GM12892 (cell line): ENCODE results near the gene SPTBN1.

ENCODE experiments used
- DNase-seq: peaks from one replicate; pipeline ENCODE4 v3.0.0; 2011; ENCODE audit not compliant: insufficient read length
- FAIRE-seq: peaks from 2 replicates; lab custom pipeline; 2011; peaks lifted over from hg19 to GRCh38; lab: Jason Lieb, UNC
- POLR2A ChIP-seq: IDR thresholded peaks from 2 replicates; pipeline ENCODE4 v1.6.1; 2011; ENCODE audit warnings: low read depth, low read length, control low read depth
- POLR2AphosphoS5 ChIP-seq: IDR thresholded peaks from 2 replicates; pipeline ENCODE4 v1.6.1; 2011; ENCODE audit warnings: low read depth, low read length, control low read depth
- TAF1 ChIP-seq: IDR thresholded peaks from 2 replicates; pipeline ENCODE4 v1.6.1; 2011; ENCODE audit warnings: low read depth, mild to moderate bottlenecking, control low read depth, low read length, borderline replicate concordance

The SPTBN1 gene

GRCh38 chr2:54422072-54422581, 34.0 kb upstream of the SPTBN1 start:
- no peak for FAIRE-seq
- TF ChIP-seq POLR2AphosphoS5 (no peak), POLR2A (no peak)
- DNase-seq, result no peak

GRCh38 chr2:54423213-54423612, 32.9 kb upstream of the SPTBN1 start:
- FAIRE-seq, result no peak
- DNase-seq, result no peak
- TF ChIP-seq TAF1, result no peak
- TF ChIP-seq POLR2AphosphoS5, result no peak
- TF ChIP-seq POLR2A, result no peak

- no peak for TF ChIP-seq POLR2AphosphoS5
- TF ChIP-seq TAF1, result no peak
- no peak for FAIRE-seq
These were observed 31.5 kb upstream of the SPTBN1 start for GRCh38 chr2:54424555-54425163.

GRCh38 chr2:54428108-54428831, 27.9 kb upstream of the SPTBN1 start:
- no peak for DNase-seq
- no peak for TF ChIP-seq TAF1
- FAIRE-seq, result no peak

More at GRCh38 chr2:54424555-54425163, 31.5 kb upstream of the SPTBN1 start:
- DNase-seq, result no peak

- FAIRE-seq (no peak), DNase-seq (no peak)
- TF ChIP-seq POLR2A (no peak), POLR2AphosphoS5 (no peak), TAF1 (no peak)
These were observed 27.1 kb upstream of the SPTBN1 start for GRCh38 chr2:54429054-54429453.

GRCh38 chr2:54429811-54430551, 26.1 kb upstream of the SPTBN1 start:
- FAIRE-seq, result no peak
- DNase-seq, result no peak
- no peak for TF ChIP-seq POLR2A
- no peak for TF ChIP-seq TAF1
- TF ChIP-seq POLR2AphosphoS5, result no peak

- DNase-seq (no peak), FAIRE-seq (no peak)
- TF ChIP-seq POLR2AphosphoS5 (no peak), TAF1 (no peak), POLR2A (no peak)
These were observed 25.5 kb upstream of the SPTBN1 start for GRCh38 chr2:54430649-54431048.

- TF ChIP-seq POLR2A (no peak), TAF1 (no peak), POLR2AphosphoS5 (no peak)
- FAIRE-seq (no peak), DNase-seq (no peak)
These were observed 23.7 kb upstream of the SPTBN1 start for GRCh38 chr2:54432251-54433015.

- DNase-seq, result no peak
- TF ChIP-seq TAF1 (no peak), POLR2AphosphoS5 (no peak), POLR2A (no peak)
- FAIRE-seq, result no peak
These were observed 21.9 kb upstream of the SPTBN1 start for GRCh38 chr2:54434229-54434628.

GRCh38 chr2:54434711-54435110, 21.4 kb upstream of the SPTBN1 start:
- no peak for FAIRE-seq
- TF ChIP-seq POLR2AphosphoS5 (no peak), POLR2A (no peak), TAF1 (no peak)
- no peak for DNase-seq
